SH-SY5Y (cell line): ENCODE data around the gene PIK3R1.

Experiments used
- GATA2 ChIP-seq: IDR thresholded peaks from 2 replicates; pipeline ENCODE4 v1.6.1; 2011; ENCODE audit warnings: mild to moderate bottlenecking, low read depth, low read length
- GATA3 ChIP-seq: IDR thresholded peaks from 2 replicates; pipeline ENCODE4 v1.6.1; 2011; ENCODE audit warnings: low read depth, mild to moderate bottlenecking, low read length, moderate library complexity

PIK3R1 gene

DNA sequence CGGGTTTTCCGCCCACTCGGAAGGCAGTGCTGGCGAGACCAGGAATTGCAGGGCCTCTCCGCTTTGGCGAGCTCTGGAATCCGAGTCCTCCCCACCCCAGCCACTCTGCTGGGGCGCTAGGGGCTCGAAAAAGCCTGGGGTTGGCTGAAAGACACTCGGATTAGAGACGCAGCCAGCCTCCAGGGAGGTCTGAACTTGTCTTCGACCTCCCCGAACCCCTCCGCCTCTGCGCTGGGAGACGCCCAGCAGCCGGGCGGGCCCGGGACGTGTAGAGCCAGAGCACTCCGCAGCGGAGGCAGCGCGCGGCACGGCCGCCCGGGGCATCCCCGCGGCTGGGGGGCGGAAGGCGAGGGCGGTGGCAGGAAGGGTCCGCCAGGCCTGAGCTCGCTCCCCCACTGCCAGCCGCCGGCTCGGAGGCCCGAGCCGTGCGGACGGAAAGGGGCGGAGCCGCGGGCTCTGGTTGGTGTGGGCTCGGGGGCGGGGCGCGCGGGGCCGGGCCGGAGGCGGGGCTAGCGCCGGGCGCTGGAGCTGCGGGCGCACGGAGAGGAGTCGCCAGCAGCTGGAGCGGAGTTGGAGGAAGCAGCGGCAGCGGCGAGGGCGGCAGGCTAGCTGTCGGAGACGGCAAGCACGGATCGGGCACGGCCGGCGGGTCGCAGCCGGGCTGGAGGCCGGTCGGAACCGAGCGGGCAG is at the start of gene PIK3R1:
Gene PIK3R1, plus strand, starts transcription at position 549 of the 690 bp plus-strand sequence. CDS start 10,920 bp downstream, outside the sequence.
- TF ChIP-seq GATA2 (no peak), GATA3 (no peak)

DNA sequence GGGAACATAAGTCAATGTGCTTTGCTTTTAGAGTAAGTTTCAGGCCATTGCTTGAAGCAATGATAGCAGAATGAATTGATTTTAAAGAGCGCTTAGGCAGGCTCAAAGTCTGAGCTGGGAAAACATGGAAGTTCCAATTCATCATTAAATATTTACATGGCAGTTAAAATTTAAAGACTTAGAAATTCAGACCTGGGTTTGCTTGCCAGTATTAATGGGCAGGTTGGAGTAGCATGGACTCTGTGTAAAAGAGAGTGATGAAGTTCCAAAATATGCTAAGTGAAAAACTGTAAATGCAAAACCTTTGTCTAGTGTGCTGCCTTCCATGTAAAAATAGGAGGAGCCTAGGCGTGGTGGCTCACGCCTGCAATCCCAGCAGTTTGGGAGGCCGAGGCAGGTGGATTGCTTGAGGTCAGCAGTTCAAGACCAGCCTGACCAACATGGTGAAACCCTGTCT is 48.3 kb upstream of the PIK3R1 start:
- no peak for TF ChIP-seq GATA2
- no peak for TF ChIP-seq GATA3

DNA sequence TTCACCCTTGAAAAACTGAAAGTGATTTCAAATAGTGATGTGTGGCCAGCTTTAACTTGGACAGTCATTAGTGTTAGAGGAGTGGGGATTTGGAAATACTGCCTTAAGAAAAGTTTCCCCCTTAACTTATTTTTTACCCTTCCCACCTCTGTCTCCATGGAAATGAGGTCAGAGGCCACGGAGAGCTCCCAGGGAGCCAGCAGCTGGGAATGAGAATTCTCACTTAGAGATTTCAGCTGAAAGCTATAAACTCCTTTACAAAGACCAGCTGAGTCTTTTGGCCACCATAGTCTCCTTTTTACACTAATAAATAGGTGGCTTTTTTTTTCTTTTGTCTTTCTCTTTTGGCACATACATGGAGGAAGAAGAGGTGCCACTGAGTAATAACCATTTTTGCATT is 45.7 kb upstream of the PIK3R1 start:
- no peak for TF ChIP-seq GATA3
- no peak for TF ChIP-seq GATA2

DNA sequence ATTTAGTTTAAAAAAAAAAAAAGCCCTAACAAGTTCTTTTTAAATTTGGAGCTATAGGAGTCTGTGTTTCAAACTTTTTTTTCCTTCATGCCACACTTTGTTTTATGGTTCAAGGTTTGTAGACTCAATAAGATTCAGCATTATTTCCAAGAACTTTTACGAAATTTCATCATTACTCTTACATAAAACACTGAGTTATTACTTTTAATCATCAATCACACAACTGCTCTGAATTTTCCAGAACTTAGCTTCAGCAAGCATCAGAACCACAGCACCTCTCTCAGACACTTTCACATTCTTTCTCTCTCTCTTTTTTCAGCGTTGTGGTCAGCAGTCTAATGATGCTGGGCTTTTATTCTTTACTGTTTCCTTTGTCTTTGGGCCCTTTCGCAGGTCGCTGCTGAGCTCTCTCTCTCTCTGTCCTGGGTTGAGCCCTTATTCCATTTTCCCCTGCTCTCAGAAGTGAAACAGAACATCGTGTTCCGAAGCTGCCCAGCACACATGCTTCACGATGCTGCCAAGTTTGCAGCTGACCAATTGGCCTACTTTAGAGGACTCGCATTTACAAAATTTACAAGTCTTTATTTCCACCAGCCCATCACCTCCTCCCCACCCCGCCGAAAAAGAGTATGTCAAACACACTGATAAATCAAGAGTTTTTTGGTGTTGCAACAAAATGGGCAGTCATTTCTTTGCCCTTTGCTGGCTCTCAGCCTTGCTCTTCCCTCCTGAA is 44.6 kb upstream of the PIK3R1 start:
- no peak for TF ChIP-seq GATA2
- no peak for TF ChIP-seq GATA3

DNA sequence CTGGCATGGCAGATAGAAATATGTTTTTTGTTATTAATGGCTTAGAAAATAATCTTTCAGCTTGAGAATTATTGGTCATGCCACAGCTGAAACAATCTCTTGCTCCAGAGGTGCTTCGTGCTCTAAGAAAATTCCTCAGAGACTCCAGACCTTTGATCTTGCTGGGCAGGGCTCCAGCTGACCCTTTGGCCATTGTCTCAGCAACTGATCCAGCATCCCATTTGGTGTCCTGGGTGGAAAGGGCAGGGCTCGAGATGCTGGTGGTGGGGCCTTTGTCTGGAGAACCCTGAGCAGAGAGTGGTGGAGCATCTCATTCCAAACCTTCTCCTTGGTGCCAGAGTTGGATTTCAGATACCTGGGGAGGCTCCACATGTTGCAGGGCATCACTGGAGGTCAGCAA is 43.2 kb upstream of the PIK3R1 start:
- TF ChIP-seq GATA3 (no peak), GATA2 (no peak)

DNA sequence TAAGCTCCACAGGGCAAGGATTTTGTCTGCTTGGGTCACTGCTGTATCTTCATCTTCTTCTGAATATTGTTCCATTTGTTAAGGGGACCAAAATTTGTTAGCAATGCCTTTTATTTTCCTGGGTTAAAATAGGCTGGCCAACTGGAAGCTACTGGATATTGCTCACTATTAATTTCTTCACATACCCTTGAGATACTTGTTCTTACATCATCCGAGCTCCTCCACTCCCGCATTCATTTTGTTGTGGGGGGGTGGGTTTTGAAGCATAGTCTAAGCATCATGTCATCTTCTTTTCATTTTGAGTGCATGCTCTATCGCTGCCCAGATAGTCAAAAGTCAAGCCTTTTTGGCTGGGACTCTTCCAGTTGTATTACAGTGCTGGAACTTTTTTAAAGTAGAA is 42.5 kb upstream of the PIK3R1 start:
- no peak for TF ChIP-seq GATA3
- no peak for TF ChIP-seq GATA2

DNA sequence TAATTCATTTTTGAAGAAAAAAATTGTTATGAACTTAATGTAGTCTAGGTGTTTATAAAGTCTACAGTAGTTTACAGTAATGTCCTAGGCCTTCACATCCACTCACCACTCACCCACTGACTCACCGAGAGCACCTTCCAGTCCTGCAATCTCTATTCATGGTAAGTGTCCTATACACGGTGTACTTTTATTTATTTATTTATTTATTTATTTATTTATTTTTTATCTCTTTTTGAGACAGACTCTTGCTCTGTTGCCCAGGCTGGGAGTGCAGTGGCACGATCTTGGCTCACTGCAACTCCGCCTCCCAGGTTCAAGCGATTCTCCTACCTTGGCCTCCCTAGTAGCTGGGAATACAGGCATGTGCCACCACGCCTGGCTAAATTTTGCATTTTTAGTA is 39.3 kb upstream of the PIK3R1 start:
- TF ChIP-seq GATA3: no peak
- no peak for TF ChIP-seq GATA2

DNA sequence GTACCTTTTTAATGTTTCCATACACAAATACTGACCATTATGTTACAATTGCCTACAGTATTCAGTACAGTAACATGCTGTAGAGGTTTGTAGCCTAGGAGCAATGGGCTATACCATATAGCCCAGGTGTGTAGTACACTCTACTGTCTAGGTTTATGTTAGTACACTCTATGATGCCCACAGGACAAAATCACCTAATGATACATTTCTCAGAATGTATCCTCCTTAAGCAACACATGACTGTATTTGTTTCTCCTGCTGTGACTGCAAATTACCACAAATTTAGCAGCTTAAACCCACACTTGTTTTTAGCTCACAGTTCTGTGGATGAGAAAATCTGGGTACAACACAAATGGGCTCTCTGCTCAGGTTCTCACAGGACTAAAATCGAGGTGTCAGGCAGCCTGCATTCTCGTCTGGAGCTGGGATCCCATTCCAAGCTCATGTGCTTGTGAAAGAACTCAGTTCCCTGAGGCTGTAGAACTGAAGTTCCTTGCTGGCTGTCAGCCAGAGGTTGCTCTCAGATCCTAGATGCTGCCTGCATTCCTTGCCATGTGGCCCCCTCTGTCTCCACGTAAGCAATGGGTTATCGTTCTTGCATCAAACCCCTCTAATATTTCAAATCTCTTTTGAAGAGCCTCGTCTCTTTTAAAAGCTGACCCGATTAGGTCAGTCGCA is 38.6 kb upstream of the PIK3R1 start:
- TF ChIP-seq GATA3: no peak

DNA sequence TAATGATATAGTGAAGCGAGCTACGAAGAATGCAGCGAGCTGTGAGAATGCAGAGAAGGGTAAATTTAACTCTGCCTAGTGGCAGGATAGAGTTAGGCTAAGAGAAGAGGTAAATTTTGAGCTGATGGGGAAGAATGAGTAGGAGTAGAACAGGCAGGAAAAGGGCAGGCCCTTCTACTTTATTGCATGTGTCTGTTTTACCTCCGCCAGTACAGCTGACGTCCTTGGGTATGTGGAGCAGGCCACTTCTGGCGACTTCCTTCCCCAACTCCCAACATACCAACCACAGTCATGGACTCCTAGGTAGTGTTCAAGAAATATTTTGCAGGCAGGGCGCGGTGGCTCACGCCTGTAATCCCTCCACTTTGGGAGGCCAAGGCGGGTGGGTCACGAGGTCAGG is 37.9 kb upstream of the PIK3R1 start:
- no peak for TF ChIP-seq GATA2
- no peak for TF ChIP-seq GATA3

DNA sequence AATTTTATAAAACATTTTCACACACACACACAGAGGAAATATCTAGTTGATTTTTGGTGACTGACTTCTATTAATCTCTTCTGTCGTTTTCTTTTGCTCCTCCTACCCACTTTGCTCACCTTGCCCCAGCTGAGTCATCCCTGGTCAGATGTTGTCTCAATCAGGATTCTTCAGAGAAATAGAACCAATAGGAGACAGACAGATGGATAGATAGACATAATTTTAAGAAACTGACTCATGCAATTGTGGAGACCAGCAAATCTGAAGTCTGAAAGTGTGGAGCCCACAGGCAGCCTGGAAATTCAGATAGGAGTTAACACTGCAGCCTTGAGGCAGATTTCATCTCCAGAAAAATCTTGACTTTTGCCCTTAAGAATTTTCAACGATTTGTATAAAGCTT is 37.0 kb upstream of the PIK3R1 start:
- no peak for TF ChIP-seq GATA2
- no peak for TF ChIP-seq GATA3

DNA sequence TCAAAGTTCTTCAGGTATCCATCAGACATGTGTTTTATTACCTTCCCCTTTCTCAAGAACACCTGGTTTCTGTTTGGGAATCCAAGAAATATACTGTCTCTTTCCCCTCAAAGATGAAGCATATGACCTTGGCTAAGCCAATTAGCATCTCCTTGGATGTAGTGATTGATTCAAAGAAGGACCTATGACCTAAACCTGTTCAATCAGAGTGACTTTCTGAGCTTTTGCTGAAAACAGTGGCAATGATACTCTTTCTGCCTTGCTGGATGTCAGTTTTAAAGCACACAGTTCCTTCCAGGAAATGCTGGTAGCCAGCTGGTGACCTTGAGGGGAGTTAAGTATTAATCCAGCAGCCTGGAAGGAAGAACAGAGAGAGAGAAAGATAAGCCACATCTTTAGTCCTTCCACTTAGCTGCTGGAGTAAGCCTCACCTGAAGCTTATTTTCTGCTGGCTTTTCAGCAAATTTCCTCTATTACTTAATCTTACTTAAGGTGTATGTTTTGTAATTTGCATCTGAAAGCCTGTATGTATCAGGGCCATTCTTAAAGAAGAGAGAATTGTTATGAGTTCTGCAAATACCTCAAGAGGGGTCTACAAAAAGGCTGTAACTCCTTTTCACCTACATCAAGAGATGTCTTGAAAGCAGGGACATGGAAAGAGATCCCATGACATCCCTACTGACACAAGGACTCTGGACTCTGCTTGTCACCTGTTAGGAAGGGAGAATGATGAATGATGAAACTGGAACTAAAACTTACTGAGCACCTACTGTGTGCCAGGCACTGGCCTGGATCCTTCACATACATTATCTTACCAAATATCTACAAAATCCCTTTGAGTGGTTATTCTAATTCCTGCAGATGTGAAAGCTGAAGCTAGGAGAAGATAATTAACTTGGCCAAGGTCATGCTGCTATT is 35.2 kb upstream of the PIK3R1 start:
- TF ChIP-seq GATA2: no peak
- no peak for TF ChIP-seq GATA3

DNA sequence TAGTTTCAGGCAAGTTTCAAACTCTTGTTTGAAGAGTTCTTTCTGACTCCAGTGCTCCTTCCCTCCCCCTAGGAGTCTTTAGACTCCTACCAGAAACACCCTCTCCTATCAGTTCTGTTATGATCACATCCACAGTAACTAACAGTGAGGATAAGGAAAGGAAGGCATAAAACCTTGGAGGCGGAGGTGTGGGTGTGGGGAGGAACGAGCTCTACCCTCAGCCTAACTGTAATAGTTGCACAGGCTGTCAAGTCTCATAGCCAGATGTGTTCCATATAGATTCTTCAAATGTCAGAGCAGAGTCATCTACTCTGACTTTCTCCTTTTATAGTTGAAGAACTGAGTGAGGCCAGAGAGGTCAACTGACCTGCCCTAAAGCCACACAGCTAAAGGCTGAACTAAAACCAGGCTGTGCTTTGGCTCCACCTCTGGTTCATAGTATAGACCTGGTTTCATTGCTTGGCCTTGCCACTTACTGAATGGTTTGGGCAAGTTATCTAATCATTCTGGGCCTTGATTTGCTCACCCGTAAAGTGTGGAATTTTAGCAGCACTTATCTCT is 34.4 kb upstream of the PIK3R1 start:
- no peak for TF ChIP-seq GATA2
- TF ChIP-seq GATA3: no peak

DNA sequence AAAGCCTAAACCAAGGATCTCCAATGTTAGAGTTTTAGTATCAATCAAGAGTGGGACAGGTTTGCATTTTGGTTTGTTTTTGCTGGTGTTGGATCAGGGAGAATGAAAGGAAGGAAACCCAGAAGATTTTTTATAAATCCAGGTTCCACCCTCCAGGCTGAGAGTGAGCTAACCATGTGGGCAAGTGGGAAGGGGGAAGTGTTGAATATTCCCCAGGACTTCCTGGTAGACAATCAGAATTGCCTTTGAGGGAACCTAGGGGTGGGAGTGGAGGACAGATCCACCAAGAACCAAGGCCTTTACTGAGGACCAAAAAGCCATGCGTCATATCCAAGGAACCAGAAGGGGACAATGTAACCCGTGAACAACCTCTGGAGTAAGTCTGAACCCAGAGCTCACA is 33.5 kb upstream of the PIK3R1 start:
- TF ChIP-seq GATA2 (no peak), GATA3 (no peak)
